HepG2 (cell line): ENCODE results near the gene SHQ1. TPM values are rescaled to one million over a fixed set of nuclear protein-coding genes. Genes with fewer than 3 reads are reported as not detected.

Source experiments
- GTF3A ChIP-seq: sonication (generic); formaldehyde crosslinking; conservative IDR thresholded peaks from 2 replicates; pipeline ENCODE4 v1.4.0; 2020; ENCODE audit warnings: mild to moderate bottlenecking, missing genetic modification reagents
- MLXIP ChIP-seq: sonication (generic); formaldehyde crosslinking; IDR thresholded peaks from 2 replicates; pipeline ENCODE4 v1.9.0; 2021; ENCODE audit warnings: missing genetic modification reagents, borderline replicate concordance
- SMARCE1 ChIP-seq: fragments of 450-650 bp; IDR thresholded peaks from 2 replicates; pipeline ENCODE4 v1.6.1; 2017; ENCODE audit warnings: borderline replicate concordance
- TAF15 ChIP-seq: fragments of 200-400 bp; formaldehyde crosslinking; IDR thresholded peaks from one replicate; pipeline ENCODE4 v1.6.1; 2018; ENCODE audit warnings: mild to moderate bottlenecking, low read depth, low read length; ENCODE audit not compliant: poor library complexity, severe bottlenecking
- TSC22D2 ChIP-seq: sonication (generic); formaldehyde crosslinking; IDR thresholded peaks from 2 replicates; pipeline ENCODE4 v1.5.1; 2020; ENCODE audit warnings: missing genetic modification reagents, mild to moderate bottlenecking, borderline replicate concordance
- ZBTB1 ChIP-seq: sonication (generic); formaldehyde crosslinking; IDR thresholded peaks from 2 replicates; pipeline ENCODE4 v1.4.0; 2020; ENCODE audit warnings: missing genetic modification reagents, borderline replicate concordance
- ZHX2 ChIP-seq, 2 experiments: sonication (generic) in 1 of 2; formaldehyde crosslinking in 1 of 2; IDR thresholded peaks; 2 replicates each; pipeline versions ENCODE4 v1.6.1 to v1.9.0; 2014 to 2022; ENCODE audit warnings: antibody characterized with exemption in 1 of 2, borderline replicate concordance in 1 of 2, inconsistent platforms in 1 of 2, low read depth in 1 of 2, missing genetic modification reagents in 1 of 2
- ZIK1 ChIP-seq: sonication (generic); formaldehyde crosslinking; IDR thresholded peaks from 2 replicates; pipeline ENCODE4 v1.5.0; 2020; ENCODE audit warnings: mild to moderate bottlenecking, low read depth, missing genetic modification reagents, borderline replicate concordance
- ZKSCAN5 ChIP-seq: sonication (generic); formaldehyde crosslinking; IDR thresholded peaks from 2 replicates; pipeline ENCODE4 v1.5.1; 2020; ENCODE audit warnings: mild to moderate bottlenecking, missing genetic modification reagents
- ZNF234 ChIP-seq: sonication (generic); formaldehyde crosslinking; conservative IDR thresholded peaks from 2 replicates; pipeline ENCODE4 v1.5.1; 2020; ENCODE audit warnings: mild to moderate bottlenecking, missing genetic modification reagents
- ZNF513 ChIP-seq: sonication (generic); formaldehyde crosslinking; conservative IDR thresholded peaks from 2 replicates; pipeline ENCODE4 v1.5.0; 2020; ENCODE audit warnings: missing genetic modification reagents
- ZNF773 ChIP-seq: sonication (generic); formaldehyde crosslinking; IDR thresholded peaks from 2 replicates; pipeline ENCODE4 v1.4.0; 2020; ENCODE audit warnings: missing genetic modification reagents, borderline replicate concordance
- ZSCAN30 ChIP-seq: sonication (generic); formaldehyde crosslinking; IDR thresholded peaks from 2 replicates; pipeline ENCODE4 v1.5.0; 2020; ENCODE audit warnings: mild to moderate bottlenecking, missing genetic modification reagents
- polyA plus RNA-seq, 8 experiments: library from polyadenylated mRNA; depleted of rRNA in 3 of 8; stranded (reverse) in 7 of 8; unstranded in 1 of 8; fragments of >200 nt; fragmentation: Illumina TruSeq in 4 of 8; extraction: Trizol in 4 of 8; gene quantifications; 2 replicates each; pipeline versions ENCODE4 v1.2.1 to v1.2.3, GENCODE V29; 2011 to 2016; ENCODE audit warnings: low read depth in 4 of 8, missing spikeins in 1 of 8, mixed read lengths in 1 of 8; ENCODE audit not compliant: insufficient read depth in 1 of 8
- total RNA-seq, 5 experiments: library from RNA; depleted of rRNA; stranded (reverse); fragments of >200 nt; fragmentation: Illumina TruSeq; extraction: Trizol; gene quantifications; 2 replicates each; pipeline ENCODE4 v1.2.3, GENCODE V29; 2016; ENCODE audit warnings: low read depth in 1 of 5

SHQ1 gene
- total and polyA plus RNA-seq, 2 of the 13 experiments (the other 11 are each of a cell fraction or from before 2014, with no cell fraction given), result 5.5 to 20.3 TPM

- TF ChIP-seq ZNF513 (CRISPR knock-in tag), result no peak
- no peak for TF ChIP-seq GTF3A
- TF ChIP-seq ZNF234 (CRISPR knock-in tag), result no peak
- TF ChIP-seq ZIK1 (CRISPR knock-in tag), result no peak
- no peak; the same call in 1 of the 2 replicates for TF ChIP-seq ZHX2 (IDR thresholded peaks at IDR 0.05; ENCODE audit: low read depth)
- TF ChIP-seq ZHX2 (CRISPR knock-in tag; IDR thresholded peaks at IDR 0.05; ENCODE audit: borderline replicate concordance), result no peak
- TF ChIP-seq ZKSCAN5, result no peak; the same call in 1 of the 2 replicates
- TF ChIP-seq MLXIP (CRISPR knock-in tag), result no peak
- peak; percentile 86; the same call in 1 of the 2 replicates for TF ChIP-seq ZNF773 (CRISPR knock-in tag)
- no peak for TF ChIP-seq SMARCE1
- TF ChIP-seq TAF15, result no peak
- TF ChIP-seq ZBTB1 (CRISPR knock-in tag), result no peak
- TF ChIP-seq TSC22D2 (CRISPR knock-in tag), result peak; percentile 53; the same call in 1 of the 2 replicates
- TF ChIP-seq ZSCAN30 (CRISPR knock-in tag), result no peak
Observed at GRCh38 chr3:72847751-72848702, at the start of gene SHQ1 (continued).
